HepG2 (cell line): Measurements from ENCODE around the gene KLHDC4. TPM values are rescaled to one million over a fixed set of nuclear protein-coding genes. Genes with fewer than 3 reads are reported as not detected.
"Not testable (repeated sequence)": the region's sequence is repeated elsewhere in the genome, so short reads cannot be mapped to it uniquely, and the experiment has no call there.

Experiments used
- ATAC-seq: fragments of 200-7000 bp; cut with Tn5 transposase; 3 replicates; pipeline ENCODE4 v1.9.1; 2020; ENCODE audit warnings: mild to moderate bottlenecking, moderate library complexity
- BruUV-seq: library from RNA; stranded (reverse); fragments of 400-500 nt; replicated peaks from 2 replicates; lab custom pipeline; 2021; lab: Mats Ljungman, UMichigan
- CTCF ChIA-PET: fragments of 300-600 bp; formaldehyde crosslinking; extraction: SDS; loops from one replicate; lab custom pipeline; 2021; ENCODE audit warnings: low total read pairs, inconsistent platforms, low intra/inter-chr PET ratio; lab: Yijun Ruan, JAX
- POLR2A ChIA-PET: fragments of 350-600 bp; sonication (Branson Sonifier 250); formaldehyde crosslinking; loops from one replicate; lab custom pipeline; 2020; ENCODE audit warnings: antibody characterized with exemption, inconsistent platforms; lab: Yijun Ruan, JAX
- DNase-seq: peaks from one replicate; pipeline ENCODE4 v3.0.0-alpha.2; 2015; ENCODE audit warnings: low spot score
- FAIRE-seq: peaks from 3 replicates; lab custom pipeline; 2011; peaks lifted over from hg19 to GRCh38; lab: Jason Lieb, UNC
- H2AFZ ChIP-seq: one replicate; pipeline ENCODE4 v1.6.1; 2011; ENCODE audit warnings: low read length, inconsistent platforms
- H3K27ac ChIP-seq: fragments of 300-600 bp; 3 replicates; pipeline ENCODE4 v1.8.0; 2011; ENCODE audit warnings: mixed run types, mild to moderate bottlenecking, mixed read lengths, low read length, inconsistent platforms; ENCODE audit not compliant: insufficient read depth; ENCODE audit errors: extremely low read length
- H3K27me3 ChIP-seq, 2 experiments: fragments of 200-600 bp in 1 of 2; 2 replicates in 1 of 2; 3 replicates in 1 of 2; pipeline versions ENCODE4 v1.6.0 to v1.8.0; 2011; ENCODE audit warnings: low read length in 2 of 2, mild to moderate bottlenecking in 2 of 2, moderate library complexity in 2 of 2, inconsistent platforms in 1 of 2; ENCODE audit not compliant: insufficient read depth in 2 of 2, control insufficient read depth in 1 of 2
- H3K36me3 ChIP-seq, 2 experiments: fragments of 200-600 bp in 1 of 2; replicated peaks in 1 of 2; 2 replicates in 1 of 2; 3 replicates in 1 of 2; pipeline versions ENCODE4 v1.5.1 to v1.8.0; 2011; ENCODE audit warnings: low read length in 2 of 2, inconsistent platforms in 1 of 2; ENCODE audit not compliant: insufficient read depth in 2 of 2, control insufficient read depth in 1 of 2
- H3K4me1 ChIP-seq: 2 replicates; pipeline ENCODE4 v1.5.1; 2012; ENCODE audit warnings: low read length, inconsistent platforms; ENCODE audit not compliant: insufficient read depth
- H3K4me2 ChIP-seq: 2 replicates; pipeline ENCODE4 v1.6.0; 2011; ENCODE audit warnings: low read depth, low read length, inconsistent platforms
- H3K4me3 ChIP-seq, 3 experiments: fragments of 200-600 bp in 1 of 3; sonication (generic), shearing (Covaris generic) in 1 of 3; replicated peaks in 1 of 3; 2 replicates each; pipeline ENCODE4 v1.5.1; 2011 to 2016; ENCODE audit warnings: low read length in 3 of 3, inconsistent platforms in 2 of 3, low read depth in 2 of 3, mild to moderate bottlenecking in 2 of 3, control low read depth in 1 of 3, mixed read lengths in 1 of 3; ENCODE audit not compliant: insufficient read depth in 1 of 3
- H3K79me2 ChIP-seq: one replicate; pipeline ENCODE4 v1.6.1; 2011; ENCODE audit warnings: low read length, inconsistent platforms; ENCODE audit not compliant: insufficient read depth
- H3K9ac ChIP-seq: 2 replicates; pipeline ENCODE4 v1.6.0; 2011; ENCODE audit warnings: mild to moderate bottlenecking, low read depth, low read length, inconsistent platforms; ENCODE audit not compliant: insufficient read depth
- H3K9me3 ChIP-seq: 2 replicates; pipeline ENCODE4 v1.5.1; 2012; ENCODE audit warnings: mild to moderate bottlenecking, low read length
- H4K20me1 ChIP-seq: 2 replicates; pipeline ENCODE4 v1.6.0; 2011; ENCODE audit warnings: inconsistent platforms, mild to moderate bottlenecking, low read length, moderate library complexity; ENCODE audit not compliant: insufficient read depth
- GATAD1 ChIP-seq: IDR thresholded peaks from 2 replicates; pipeline ENCODE4 v1.6.1; 2016; ENCODE audit warnings: missing genetic modification reagents, missing compliant biosample characterization
- ZBTB38 ChIP-seq: sonication (generic); formaldehyde crosslinking; IDR thresholded peaks from 2 replicates; pipeline ENCODE4 v1.5.1; 2020; ENCODE audit warnings: mild to moderate bottlenecking, missing genetic modification reagents
- ZNF687 ChIP-seq: sonication (generic); formaldehyde crosslinking; IDR thresholded peaks from 2 replicates; pipeline ENCODE4 v1.5.1; 2020; ENCODE audit warnings: mild to moderate bottlenecking, missing genetic modification reagents, moderate library complexity
- WGBS: methylation state at CpG from one replicate; pipeline ENCODE4 v1.1.6; 2017; ENCODE audit warnings: low lambda C conversion rate; 5-methylcytosine and 5-hydroxymethylcytosine counted together
- in situ Hi-C: cut with HindIII; loops from 2 replicates; pipeline ENCODE4 v1.10.0; 2017; ENCODE audit warnings: low pct_unique_long_range_greater_than_20kb; ENCODE audit not compliant: extremely low pct_ligation_motif_present
- intact Hi-C: fragments of 100-400 bp; cut with micrococcal nuclease; formaldehyde crosslinking; loops from one replicate; pipeline ENCODE4 v1.10.0; 2022; ENCODE audit not compliant: unreplicated experiment
- polyA plus RNA-seq, 8 experiments: library from polyadenylated mRNA; depleted of rRNA in 3 of 8; stranded (reverse) in 7 of 8; unstranded in 1 of 8; fragments of >200 nt; fragmentation: Illumina TruSeq in 4 of 8; extraction: Trizol in 4 of 8; gene quantifications; 2 replicates each; pipeline versions ENCODE4 v1.2.1 to v1.2.3, GENCODE V29; 2011 to 2016; ENCODE audit warnings: low read depth in 4 of 8, missing spikeins in 1 of 8, mixed read lengths in 1 of 8; ENCODE audit not compliant: insufficient read depth in 1 of 8
- total RNA-seq, 5 experiments: library from RNA; depleted of rRNA; stranded (reverse); fragments of >200 nt; fragmentation: Illumina TruSeq; extraction: Trizol; gene quantifications; 2 replicates each; pipeline ENCODE4 v1.2.3, GENCODE V29; 2016; ENCODE audit warnings: low read depth in 1 of 5

Gene KLHDC4
- total and polyA plus RNA-seq, 2 of the 13 experiments (the other 11 are each of a cell fraction or from before 2014, with no cell fraction given), result 18.7 to 31.8 TPM

DNA sequence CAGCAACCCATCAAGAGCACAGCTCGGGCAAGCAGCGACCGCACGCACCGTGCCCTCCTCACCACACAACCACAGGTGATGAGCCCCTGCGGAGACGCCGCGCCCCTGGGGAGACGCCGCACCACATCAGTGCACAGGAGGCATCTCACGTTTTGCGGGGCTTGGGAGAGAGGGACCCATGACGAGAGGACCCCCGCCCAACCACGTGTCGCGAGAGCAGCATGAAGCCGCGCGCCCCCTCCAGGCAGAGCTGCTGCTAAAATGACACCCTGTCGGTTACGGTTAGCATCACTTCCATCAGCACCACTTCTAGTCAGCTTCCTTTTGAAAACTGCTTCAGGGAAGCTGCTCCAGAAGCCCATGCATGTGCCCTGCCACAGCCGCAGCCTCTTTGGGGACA lies 45.3 kb downstream of the KLHDC4 start:
- in situ Hi-C loops, result no loop called here
- peaks cover 14% of the 10 kb centered on the region for H3K4me1 ChIP-seq
- DNase-seq (no peak), ATAC-seq (no peak; the same call in 2 of the 3 replicates), FAIRE-seq (no peak)
- no peak overlapping the region for H3K4me3 ChIP-seq
- no peak overlapping the region for H3K27ac ChIP-seq
- no peaks in the 10 kb centered on the region for H3K27me3 ChIP-seq
- intact Hi-C loops, result no loop called here
- H3K4me2 ChIP-seq, result no peak overlapping the region
- H4K20me1 ChIP-seq, result peaks cover 3% of the 10 kb centered on the region; the same call in 1 of the 2 replicates
- no peak for TF ChIP-seq GATAD1
- TF ChIP-seq ZBTB38, result peak; percentile 17; the same call in 1 of the 2 replicates
- TF ChIP-seq, all 625 proteins: peak for 1
- WGBS, result 97% methylated on average over 16 of the region's 24 CpGs
- no TSS peak for BruUV-seq
- Histone ChIP-seq H3K36me3 (peaks cover 21 to 52% of the 10 kb centered on the region in 2 experiments), H3K9me3 (no peaks in the 10 kb centered on the region), H3K79me2 (no peaks in the 10 kb centered on the region), H2AFZ (no peak overlapping the region), H3K9ac (no peak overlapping the region)
- CTCF ChIA-PET, result no interaction called here
- POLR2A ChIA-PET, result no interaction called here

- H3K27ac ChIP-seq, result not testable (repeated sequence)
Measured at GRCh38 chr16:87718831-87719230, 47.0 kb downstream of the KLHDC4 start.

More at GRCh38 chr16:87718831-87719230, 47.0 kb downstream of the KLHDC4 start:
- Histone ChIP-seq H3K4me1 (peaks cover 14% of the 10 kb centered on the region), H3K36me3 (peaks cover 27 to 52% of the 10 kb centered on the region in 2 experiments)
- BruUV-seq, H3K79me2 ChIP-seq, intact Hi-C loops, H4K20me1 ChIP-seq, in situ Hi-C loops, H3K4me2 ChIP-seq, H3K4me3 ChIP-seq, H2AFZ ChIP-seq, FAIRE-seq, ATAC-seq, DNase-seq, CTCF ChIA-PET, H3K9me3 ChIP-seq, POLR2A ChIA-PET, H3K9ac ChIP-seq, H3K27me3 ChIP-seq: not testable (repeated sequence)
- 86% methylated on average over 11 of the region's 28 CpGs for WGBS
- peak; percentile 14; the same call in 1 of the 2 replicates for TF ChIP-seq ZNF687 (CRISPR knock-in tag)
